Keratinocyte (primary cell): ENCODE measurements around the gene PIGQ. TPM values are rescaled to one million over a fixed set of nuclear protein-coding genes. Genes with fewer than 3 reads are reported as not detected.

Experiments
- DNase-seq: peaks from one replicate; pipeline ENCODE4 v3.0.0-alpha.2; 2011; ENCODE audit warnings: low read depth, missing footprints, low spot score
- FAIRE-seq: peaks from 2 replicates; lab custom pipeline; 2011; peaks lifted over from hg19 to GRCh38; lab: Jason Lieb, UNC
- H2AFZ ChIP-seq: 2 replicates; pipeline ENCODE4 v1.6.0; 2012; ENCODE audit warnings: low read length, control low read depth, inconsistent platforms; ENCODE audit not compliant: control insufficient read depth
- H3K27ac ChIP-seq: 2 replicates; pipeline ENCODE4 v1.5.1; 2011; ENCODE audit warnings: low read length; ENCODE audit not compliant: control insufficient read depth, insufficient read depth
- H3K27me3 ChIP-seq: 3 replicates; pipeline ENCODE4 v1.6.0; 2011; ENCODE audit warnings: low read length; ENCODE audit not compliant: control insufficient read depth, insufficient read depth; ENCODE audit errors: extremely low read depth
- H3K36me3 ChIP-seq, 2 experiments: 2 replicates in 1 of 2; 3 replicates in 1 of 2; pipeline ENCODE4 v1.5.1; 2011; ENCODE audit warnings: low read length in 2 of 2, mild to moderate bottlenecking in 1 of 2; ENCODE audit not compliant: control insufficient read depth in 2 of 2, insufficient read depth in 2 of 2; ENCODE audit errors: extremely low read depth in 1 of 2
- H3K4me1 ChIP-seq: 3 replicates; pipeline ENCODE4 v1.5.1; 2011; ENCODE audit warnings: low read length; ENCODE audit not compliant: control insufficient read depth, insufficient read depth; ENCODE audit errors: extremely low read depth
- H3K4me2 ChIP-seq: 3 replicates; pipeline ENCODE4 v1.6.0; 2011; ENCODE audit warnings: low read depth, low read length; ENCODE audit not compliant: control insufficient read depth, insufficient read depth; ENCODE audit errors: extremely low read depth
- H3K4me3 ChIP-seq, 3 experiments: fragments of 200-600 bp in 1 of 3; sonication (generic) in 1 of 3; 2 replicates in 2 of 3; 3 replicates in 1 of 3; pipeline ENCODE4 v1.5.1; 2011 to 2016; ENCODE audit warnings: low read length in 3 of 3, mild to moderate bottlenecking in 3 of 3, control low read depth in 2 of 3, inconsistent platforms in 1 of 3, low read depth in 1 of 3, mixed read lengths in 1 of 3, mixed run types in 1 of 3, moderate library complexity in 1 of 3; ENCODE audit not compliant: control insufficient read depth in 2 of 3, insufficient read depth in 2 of 3; ENCODE audit errors: extremely low read depth in 1 of 3
- H3K79me2 ChIP-seq: 2 replicates; pipeline ENCODE4 v1.6.0; 2012; ENCODE audit warnings: low read length; ENCODE audit not compliant: control insufficient read depth, insufficient read depth
- H3K9ac ChIP-seq: 3 replicates; pipeline ENCODE4 v1.6.0; 2011; ENCODE audit warnings: low read length; ENCODE audit not compliant: control insufficient read depth, insufficient read depth; ENCODE audit errors: extremely low read depth
- H3K9me1 ChIP-seq: 3 replicates; pipeline ENCODE4 v1.6.0; 2011; ENCODE audit warnings: low read length; ENCODE audit not compliant: control insufficient read depth, insufficient read depth; ENCODE audit errors: extremely low read depth
- H3K9me3 ChIP-seq: 2 replicates; pipeline ENCODE4 v1.5.1; 2012; ENCODE audit warnings: low read depth, low read length; ENCODE audit not compliant: control insufficient read depth
- H4K20me1 ChIP-seq: 3 replicates; pipeline ENCODE4 v1.6.0; 2011; ENCODE audit warnings: low read length; ENCODE audit not compliant: control insufficient read depth, insufficient read depth; ENCODE audit errors: extremely low read depth
- CTCF ChIP-seq, 3 experiments: IDR thresholded peaks in 1 of 3; conservative IDR thresholded peaks in 1 of 3; optimal IDR thresholded peaks in 1 of 3; 2 replicates in 2 of 3; 3 replicates in 1 of 3; pipeline versions ENCODE3 to v1.5.1; 2011; ENCODE audit warnings: low read length in 3 of 3, mild to moderate bottlenecking in 3 of 3, moderate library complexity in 2 of 3, control low read depth in 1 of 3, inconsistent platforms in 1 of 3; ENCODE audit not compliant: insufficient read depth in 2 of 3; ENCODE audit errors: extremely low read depth in 1 of 3
- EZH2 ChIP-seq: IDR thresholded peaks from one replicate; pipeline ENCODE4 v1.6.1; 2012; ENCODE audit warnings: inconsistent platforms, mild to moderate bottlenecking, low read length, moderate library complexity
- dilution Hi-C: fragments of 300-500 bp; cut with MboI; formaldehyde crosslinking; loops from one replicate; pipeline ENCODE4 v1.7.0; 2020; ENCODE audit warnings: low sequenced_read_pairs; ENCODE audit not compliant: extremely low pct_ligation_motif_present
- polyA plus RNA-seq, 5 experiments: library from polyadenylated mRNA; depleted of rRNA in 3 of 5; stranded (reverse) in 3 of 5; stranded (forward) in 1 of 5; unstranded in 1 of 5; fragments of >200 nt; gene quantifications; 1 replicate in 1 of 5; 2 replicates in 3 of 5; 3 replicates in 1 of 5; pipeline versions ENCODE4 v1.2.1 to v1.2.3, GENCODE V29; 2011 to 2012; ENCODE audit warnings: missing spikeins in 2 of 5, low read depth in 1 of 5, low replicate concordance in 1 of 5

PIGQ gene
- polyA plus RNA-seq, 1 donor (not counting 4 experiments of a cell fraction or from before 2014, with no cell fraction given): 11.2 TPM

GRCh38 chr16:559021-559380 lies 10.8 kb upstream of the PIGQ start:
- no peak for DNase-seq
- H2AFZ ChIP-seq: no peak overlapping the region
- no peaks in the 10 kb centered on the region for H3K79me2 ChIP-seq
- no peak overlapping the region for H3K4me2 ChIP-seq
- H3K9me3 ChIP-seq: no peaks in the 10 kb centered on the region
- FAIRE-seq: no peak
- H3K4me1 ChIP-seq: peaks cover 12% of the 10 kb centered on the region
- no peak overlapping the region for H3K9ac ChIP-seq
- H3K27me3 ChIP-seq: peaks cover 50% of the 10 kb centered on the region
- H3K27ac ChIP-seq: no peak overlapping the region
- H3K4me3 ChIP-seq: no peak overlapping the region
- no peaks in the 10 kb centered on the region for H3K9me1 ChIP-seq
- no peaks in the 10 kb centered on the region for H3K36me3 ChIP-seq
- dilution Hi-C loops: no loop called here
- TF ChIP-seq CTCF (optimal IDR thresholded peaks at IDR 0.05 in 1 of 3, IDR thresholded peaks at IDR 0.05 in 1 of 3, conservative IDR thresholded peaks at IDR 0.05 in 1 of 3; ENCODE audit: extremely low read depth in 1 of 3, insufficient read depth in 2 of 3, low read length in 3 of 3) (no peak), EZH2 (no peak)
- H4K20me1 ChIP-seq: no peaks in the 10 kb centered on the region

GRCh38 chr16:559411-560203 lies 10.2 kb upstream of the PIGQ start:
- Histone ChIP-seq H3K9me1 (no peaks in the 10 kb centered on the region), H3K4me3 (no peak overlapping the region), H3K79me2 (no peaks in the 10 kb centered on the region), H2AFZ (no peak overlapping the region), H3K36me3 (no peaks in the 10 kb centered on the region), H3K27ac (no peak overlapping the region), H3K9ac (no peak overlapping the region), H3K27me3 (peaks cover 50% of the 10 kb centered on the region), H3K4me2 (no peak overlapping the region), H4K20me1 (no peaks in the 10 kb centered on the region), H3K4me1 (peaks cover 10% of the 10 kb centered on the region), H3K9me3 (no peaks in the 10 kb centered on the region)
- TF ChIP-seq EZH2 (peak; percentile 99), CTCF (optimal IDR thresholded peaks at IDR 0.05 in 1 of 3, IDR thresholded peaks at IDR 0.05 in 1 of 3, conservative IDR thresholded peaks at IDR 0.05 in 1 of 3; ENCODE audit: extremely low read depth in 1 of 3, insufficient read depth in 2 of 3, low read length in 3 of 3) (no peak)
- DNase-seq (no peak), FAIRE-seq (no peak)
- dilution Hi-C loops: no loop called here
